Cerebellar nuclear complex (tissue), 1 donor: ENCODE results near the gene SMARCD3.

Source experiments
- DNase-seq, 2 experiments: peaks; one replicate each; lab custom pipeline; 2025; lab: John Stamatoyannopoulos, UW

The SMARCD3 gene

DNA sequence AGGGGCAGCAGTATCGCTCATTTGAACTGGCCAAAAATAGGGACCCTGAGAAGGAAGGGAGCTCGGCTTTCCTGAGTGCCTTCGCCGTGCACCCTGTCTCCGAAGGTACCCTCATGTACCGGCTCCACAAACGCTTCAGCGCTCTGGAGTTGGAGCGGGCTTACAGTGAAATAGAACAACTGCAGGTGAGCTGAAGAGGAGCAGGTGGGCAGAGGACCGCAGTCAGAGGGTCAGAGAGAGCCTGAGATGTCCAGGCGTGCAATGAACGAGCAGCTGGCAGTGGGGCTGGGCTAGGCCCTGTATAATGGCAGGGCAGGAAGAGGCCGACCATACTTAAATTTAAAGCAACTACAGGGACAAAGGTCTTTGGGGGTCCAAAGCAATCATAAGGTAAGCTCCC lies 12.1 kb downstream of the SMARCD3 start:
- no peak for DNase-seq

DNA sequence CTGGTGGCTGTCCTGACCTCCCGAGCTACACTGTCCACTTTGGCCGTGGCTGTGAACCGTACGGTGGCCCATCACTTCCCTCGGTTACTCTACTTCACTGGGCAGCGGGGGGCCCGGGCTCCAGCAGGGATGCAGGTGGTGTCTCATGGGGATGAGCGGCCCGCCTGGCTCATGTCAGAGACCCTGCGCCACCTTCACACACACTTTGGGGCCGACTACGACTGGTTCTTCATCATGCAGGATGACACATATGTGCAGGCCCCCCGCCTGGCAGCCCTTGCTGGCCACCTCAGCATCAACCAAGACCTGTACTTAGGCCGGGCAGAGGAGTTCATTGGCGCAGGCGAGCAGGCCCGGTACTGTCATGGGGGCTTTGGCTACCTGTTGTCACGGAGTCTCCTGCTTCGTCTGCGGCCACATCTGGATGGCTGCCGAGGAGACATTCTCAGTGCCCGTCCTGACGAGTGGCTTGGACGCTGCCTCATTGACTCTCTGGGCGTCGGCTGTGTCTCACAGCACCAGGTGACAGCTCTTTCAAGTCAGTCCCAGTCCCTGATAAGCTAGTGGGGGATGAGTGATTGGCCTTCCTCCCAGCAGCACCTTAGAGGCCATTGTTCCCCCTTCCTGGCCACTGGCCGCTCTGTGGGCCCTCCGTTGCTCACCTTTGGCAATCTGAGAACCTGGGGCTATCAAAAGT lies 13.3 kb downstream of the SMARCD3 start:
- DNase-seq = no peak

DNA sequence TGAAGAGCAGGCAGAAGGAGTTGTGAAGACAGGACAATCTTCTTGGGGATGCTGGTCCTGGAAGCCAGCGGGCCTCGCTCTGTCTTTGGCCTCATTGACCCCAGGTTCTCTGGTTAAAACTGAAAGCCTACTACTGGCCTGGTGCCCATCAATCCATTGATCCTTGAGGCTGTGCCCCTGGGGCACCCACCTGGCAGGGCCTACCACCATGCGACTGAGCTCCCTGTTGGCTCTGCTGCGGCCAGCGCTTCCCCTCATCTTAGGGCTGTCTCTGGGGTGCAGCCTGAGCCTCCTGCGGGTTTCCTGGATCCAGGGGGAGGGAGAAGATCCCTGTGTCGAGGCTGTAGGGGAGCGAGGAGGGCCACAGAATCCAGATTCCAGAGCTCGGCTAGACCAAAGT lies 14.7 kb downstream of the SMARCD3 start:
- DNase-seq = no peak

DNA sequence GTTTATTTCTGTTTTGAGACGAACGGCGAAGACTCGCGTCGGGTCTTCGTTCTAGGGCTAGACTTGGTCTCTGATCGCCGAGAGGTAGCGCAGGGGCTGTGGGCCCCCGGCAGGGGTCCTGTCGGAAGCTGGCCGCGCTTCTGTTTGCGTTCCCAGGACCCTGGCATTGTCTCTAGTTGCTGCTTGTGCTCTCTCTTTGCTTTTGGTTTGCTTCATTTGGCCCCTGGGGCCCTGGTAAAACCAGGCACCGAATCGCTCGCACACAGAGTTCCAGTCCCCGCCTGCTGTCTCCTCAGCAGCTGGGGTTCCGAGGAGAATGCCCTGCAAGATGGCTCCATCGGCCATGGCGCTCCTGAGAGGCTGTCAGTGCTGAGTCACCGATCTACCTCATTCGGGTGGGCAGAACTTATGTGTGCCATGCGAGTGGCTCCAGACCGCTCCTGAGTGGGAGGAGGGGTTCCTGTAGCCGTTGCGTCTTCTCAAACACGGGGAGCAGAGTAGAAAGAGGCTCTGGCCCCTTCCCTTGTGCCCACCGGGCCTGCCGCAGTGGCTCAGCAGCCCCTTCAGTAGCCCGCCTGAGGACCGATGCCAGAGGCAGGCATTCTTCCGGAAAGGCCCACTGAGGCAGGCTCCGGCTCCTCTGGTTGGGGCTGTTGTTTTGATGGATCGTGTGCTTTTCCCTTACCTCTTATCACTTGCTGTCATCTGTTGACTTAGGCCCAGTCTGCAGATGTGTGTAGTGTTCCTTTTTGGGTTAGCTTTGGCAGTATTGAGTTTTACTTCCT lies 15.4 kb downstream of the SMARCD3 start:
- no peak for DNase-seq

DNA sequence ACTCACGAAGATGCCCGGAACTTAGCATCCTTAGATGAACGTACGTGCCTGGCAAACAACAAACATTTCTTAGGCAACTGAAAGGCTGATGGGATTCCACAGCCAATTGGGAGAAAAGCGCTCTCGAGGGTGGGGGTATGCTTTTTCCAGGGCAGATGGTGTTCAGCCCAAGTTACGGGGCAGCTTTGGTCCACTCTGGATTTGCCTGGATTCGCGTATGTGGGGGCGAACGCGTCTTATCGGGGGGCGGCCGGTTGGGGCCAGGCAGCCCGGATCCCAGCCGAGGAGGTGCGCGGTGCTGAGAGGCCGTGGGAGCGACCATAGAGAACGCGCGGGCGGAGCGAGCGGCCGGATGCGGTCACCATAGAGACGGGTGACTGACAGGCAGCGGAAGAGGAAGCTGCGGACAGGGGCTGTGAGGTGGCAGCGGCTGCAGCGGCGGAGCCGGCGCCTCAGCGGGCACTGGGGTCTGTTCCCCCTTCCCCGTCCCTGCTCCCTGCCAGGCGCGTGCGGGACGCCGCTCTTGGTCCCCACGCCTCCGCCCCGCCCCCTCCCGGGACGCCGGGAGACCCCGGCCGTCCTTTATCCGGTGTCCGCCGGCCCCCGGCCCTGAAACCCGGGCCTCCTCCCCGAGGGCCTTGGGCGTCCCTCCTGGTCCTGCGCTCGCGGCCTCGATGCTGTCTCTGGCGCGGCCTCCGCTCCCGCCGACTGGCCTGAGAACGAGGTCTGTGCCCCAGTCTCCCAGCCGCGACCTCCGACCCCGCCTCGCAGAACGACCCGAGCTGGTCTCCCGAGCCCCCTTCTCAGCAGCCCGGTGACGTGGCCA lies 16.2 kb downstream of the SMARCD3 start, which contains the start of gene CHPF2:
TSS of gene CHPF2 (plus strand) at position 393 of the 826 bp plus-strand sequence. CDS start 1,529 bp downstream, outside the sequence.
- DNase-seq = peak; percentile 13 to 68

DNA sequence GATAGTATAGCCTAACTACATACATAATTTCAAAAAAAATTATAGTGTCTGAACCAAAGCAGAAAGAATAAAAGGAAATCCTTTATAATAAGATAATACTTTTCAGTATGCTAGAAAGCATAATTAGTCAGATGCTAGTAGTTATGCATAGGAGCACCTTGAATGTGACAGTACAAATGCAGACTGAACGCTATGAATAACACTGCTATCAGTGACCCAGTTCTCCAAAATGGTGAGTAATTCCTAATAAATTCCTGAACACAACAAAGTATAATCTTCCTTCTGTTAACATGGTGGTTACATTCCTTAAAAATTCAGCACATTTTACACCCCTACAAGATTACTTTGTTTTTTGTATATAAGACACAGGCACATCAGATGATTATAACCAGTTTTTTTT lies 17.4 kb downstream of the SMARCD3 start:
- no peak for DNase-seq

DNA sequence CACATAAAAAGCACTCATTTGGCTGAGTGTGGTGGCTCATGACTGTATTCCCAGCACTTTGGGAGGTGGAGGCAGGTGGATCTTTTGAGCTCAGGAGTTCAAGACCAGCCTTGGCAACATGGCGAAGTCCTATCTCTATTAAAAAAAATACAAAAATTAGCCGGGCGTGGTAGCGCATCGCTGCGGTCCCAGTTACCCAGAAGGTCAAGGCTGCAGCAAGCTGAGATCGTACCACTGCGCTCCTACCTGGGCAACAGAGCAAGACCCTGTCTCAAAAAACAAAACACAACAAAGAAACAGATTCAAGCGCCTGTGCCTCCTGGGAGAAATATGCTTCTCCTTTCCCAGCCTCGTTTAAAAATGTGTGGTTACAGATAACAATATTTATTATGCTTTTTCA lies 19.2 kb downstream of the SMARCD3 start:
- DNase-seq = no peak

DNA sequence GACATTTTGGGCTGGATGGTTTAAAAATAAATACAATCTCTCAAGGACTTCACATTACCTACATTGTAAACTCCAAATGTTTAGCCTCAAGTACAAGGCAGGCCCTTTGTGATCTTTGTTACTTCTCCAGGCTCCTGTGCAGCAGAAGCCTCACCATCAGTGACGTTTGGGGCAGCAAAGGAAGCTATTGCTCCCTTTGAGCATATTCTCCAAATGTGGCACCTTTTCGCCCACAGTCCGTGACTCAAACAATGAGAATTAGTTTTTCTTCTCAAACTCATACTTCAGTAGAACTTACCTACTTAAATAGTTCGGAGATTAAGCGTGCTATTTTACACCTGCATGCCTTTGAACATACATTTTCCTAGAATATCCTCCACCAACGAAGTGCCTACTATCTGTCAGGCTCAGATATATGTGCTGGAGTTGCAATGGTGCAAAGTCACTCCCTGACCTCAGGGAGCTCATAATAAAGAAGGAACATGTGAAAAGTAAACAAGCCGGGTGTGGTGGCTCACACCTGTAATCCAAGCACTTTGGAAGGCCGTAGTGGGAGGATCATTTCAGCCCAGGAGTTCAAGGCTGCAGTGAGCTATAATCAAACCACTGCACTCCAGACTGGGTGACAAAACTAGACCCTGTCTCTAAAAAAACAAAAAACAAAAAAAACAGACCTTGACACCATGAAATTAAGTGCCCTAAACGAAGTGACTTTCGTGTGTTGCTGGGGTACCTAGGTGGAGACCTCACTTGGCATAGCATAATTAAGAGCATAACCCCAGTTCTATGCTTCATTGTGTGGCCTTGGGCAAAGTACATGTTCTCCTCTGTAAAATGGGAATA lies 20.2 kb downstream of the SMARCD3 start:
- no peak for DNase-seq

DNA sequence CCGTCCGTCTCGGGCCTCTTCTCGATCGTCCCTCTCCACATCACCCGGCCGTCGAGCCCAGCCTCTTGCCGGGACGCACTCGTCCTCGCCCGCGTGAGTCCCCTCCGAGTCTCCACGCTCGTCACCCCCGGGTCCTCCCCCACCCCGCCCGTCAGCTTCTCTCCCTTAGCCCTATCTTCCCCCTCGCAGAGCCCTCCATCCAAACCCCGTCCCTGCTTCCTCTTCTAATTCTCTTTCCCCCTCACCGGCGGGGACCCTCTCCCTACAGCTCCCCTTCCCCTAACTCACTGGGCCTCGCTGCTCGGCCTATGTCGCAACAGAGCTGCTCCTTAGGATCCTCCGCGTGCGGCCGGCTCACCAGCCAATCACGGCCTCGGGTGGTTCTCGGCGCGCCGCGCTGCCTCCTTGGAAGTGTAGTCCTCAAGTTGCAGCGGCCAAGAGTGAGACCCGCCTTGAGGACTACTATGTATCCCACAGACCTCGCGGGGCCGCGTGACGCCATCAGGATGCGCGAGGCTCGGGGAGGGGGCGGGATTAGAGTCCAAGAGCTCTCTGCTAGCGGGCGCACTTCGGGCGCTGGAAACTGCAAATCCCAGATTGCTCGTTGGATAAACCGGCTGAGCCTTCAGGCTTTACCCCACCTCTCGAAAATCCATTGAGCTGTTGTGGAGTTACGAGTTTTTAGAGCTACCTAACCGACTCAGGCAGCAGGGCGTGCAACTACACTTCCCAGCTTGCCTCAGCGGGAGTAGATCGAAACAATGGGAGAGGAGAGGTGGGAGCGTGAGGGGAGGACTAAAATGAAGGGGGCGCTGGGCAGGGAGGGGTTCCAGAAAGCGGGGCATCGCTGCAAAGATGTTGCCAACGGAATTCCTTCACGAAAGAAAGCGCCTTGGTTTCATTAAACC lies 21.4 kb downstream of the SMARCD3 start, which contains the start of gene ABCF2:
TSS of gene ABCF2 (minus strand) at position 331 of the 908 bp plus-strand sequence. CDS start 747 bp downstream, outside the sequence.
- peak; percentile 83 to 87 for DNase-seq

DNA sequence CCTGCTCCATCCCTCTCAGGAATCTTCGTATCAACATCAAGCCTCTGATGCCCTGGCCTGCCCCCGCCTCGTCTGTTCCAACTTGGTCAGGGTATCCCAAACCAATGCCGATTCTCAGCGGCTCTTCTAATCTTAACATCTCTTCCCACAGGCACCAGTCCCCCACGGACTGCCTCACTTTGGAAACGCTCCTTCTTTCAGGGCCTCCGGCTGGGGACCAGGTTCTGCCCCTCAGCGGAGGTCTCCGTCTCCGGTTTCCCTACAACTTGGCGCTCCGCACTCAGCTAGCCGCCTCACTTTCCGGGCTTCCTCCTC lies 22.0 kb downstream of the SMARCD3 start:
- DNase-seq = no peak

DNA sequence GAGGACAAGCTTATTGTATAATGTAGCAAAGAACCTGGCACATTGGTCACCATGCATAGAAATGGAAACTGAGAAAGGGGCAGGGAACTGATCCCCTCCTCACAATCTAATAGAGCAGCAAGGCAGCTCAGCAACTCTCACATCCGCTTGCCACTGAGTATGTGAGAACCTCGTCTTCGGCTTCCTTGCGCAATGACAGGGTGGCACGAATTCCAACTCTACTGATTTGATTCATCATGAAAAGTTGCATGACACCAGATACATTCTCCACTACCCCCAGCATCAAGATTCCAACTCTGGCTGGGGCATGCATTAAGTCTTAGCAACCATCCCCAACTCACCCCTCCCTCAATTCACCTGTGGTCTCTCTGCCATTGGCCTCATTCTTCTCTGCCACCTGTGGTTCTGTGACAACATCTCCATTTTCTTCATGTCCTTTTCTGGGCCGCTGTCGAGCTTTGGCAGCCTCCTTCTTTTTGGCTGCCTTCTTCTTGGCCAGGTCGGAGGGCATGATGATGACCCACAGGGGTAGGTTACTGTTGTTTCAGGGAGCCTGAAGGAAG lies 22.5 kb downstream of the SMARCD3 start:
- no peak for DNase-seq

DNA sequence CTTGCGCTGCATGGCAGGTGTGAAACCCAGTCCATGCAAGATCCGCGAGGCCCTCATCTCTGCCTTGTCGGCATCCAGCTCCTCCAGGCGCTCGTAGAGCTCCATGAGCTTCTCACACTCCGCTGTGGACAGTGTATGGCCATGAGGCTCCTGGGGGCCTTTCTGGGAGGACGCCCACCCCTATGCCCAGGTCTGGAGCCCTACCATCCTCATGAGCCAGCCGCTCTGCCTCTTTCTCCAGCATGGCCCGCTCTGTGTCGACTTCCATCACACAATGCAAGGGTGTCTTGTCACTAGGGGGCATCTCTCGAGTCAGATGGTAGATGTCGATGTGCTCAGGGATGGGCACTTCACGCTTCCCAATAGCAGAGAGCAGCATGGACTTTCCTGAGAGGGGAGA lies 24.8 kb downstream of the SMARCD3 start:
- DNase-seq = no peak

DNA sequence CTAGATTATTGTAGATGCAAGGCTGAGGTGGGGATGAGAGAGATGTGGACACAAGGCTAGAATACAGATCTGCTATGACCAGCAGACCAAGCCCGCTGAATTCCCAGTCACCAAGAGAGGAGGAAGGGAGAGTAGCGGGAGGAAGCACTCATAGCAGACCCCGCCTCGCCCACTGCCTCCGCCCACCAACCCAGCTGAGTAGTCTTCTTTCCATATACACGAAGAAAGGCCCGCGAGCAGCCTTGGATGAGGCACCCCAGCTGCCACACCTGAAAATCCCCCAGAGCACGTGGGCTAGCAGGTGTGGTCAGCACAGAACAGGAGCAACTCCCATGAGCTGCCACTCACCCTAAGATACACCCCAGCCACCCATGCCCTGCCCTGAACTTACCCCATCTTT lies 30.3 kb downstream of the SMARCD3 start:
- no peak for DNase-seq

DNA sequence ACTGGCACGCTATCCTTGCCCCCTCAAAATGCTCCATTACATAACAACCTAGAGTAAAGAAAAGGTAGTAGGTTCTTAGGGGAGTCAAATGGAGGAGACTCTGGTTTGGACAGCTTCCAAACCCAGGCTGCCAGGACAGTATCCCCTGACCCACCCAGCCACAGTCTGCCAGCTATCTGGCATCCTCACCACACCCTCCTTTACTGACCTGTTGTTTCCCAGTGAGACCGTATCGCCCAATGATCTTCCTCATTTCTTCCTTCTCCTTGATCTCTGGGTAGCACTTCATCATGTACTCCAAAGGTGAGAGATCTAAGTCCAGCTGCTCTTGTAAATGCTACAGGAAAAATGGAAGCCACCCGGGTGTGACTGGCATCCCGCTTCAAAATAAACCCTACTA lies 33.1 kb downstream of the SMARCD3 start:
- DNase-seq = no peak

DNA sequence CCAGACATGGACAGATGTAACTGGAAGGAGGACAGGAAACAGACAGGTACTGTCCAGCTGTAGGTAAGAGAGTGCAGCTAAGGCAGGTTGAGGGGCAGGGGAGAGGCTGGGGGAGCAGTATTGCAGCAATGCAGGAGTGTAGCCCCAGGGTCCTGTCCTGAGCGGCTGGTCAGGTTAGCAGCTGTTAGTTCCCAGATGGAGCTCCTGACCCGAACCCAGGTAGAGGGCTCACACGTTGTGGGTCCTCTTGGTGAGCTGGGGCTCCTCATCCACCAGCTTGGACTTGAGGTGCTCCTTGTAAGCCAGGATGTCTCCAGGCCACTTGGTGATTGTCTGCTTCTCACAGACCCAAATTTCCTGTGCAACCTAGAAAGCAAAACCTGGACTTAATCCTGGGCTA lies 34.7 kb downstream of the SMARCD3 start:
- DNase-seq = no peak

DNA sequence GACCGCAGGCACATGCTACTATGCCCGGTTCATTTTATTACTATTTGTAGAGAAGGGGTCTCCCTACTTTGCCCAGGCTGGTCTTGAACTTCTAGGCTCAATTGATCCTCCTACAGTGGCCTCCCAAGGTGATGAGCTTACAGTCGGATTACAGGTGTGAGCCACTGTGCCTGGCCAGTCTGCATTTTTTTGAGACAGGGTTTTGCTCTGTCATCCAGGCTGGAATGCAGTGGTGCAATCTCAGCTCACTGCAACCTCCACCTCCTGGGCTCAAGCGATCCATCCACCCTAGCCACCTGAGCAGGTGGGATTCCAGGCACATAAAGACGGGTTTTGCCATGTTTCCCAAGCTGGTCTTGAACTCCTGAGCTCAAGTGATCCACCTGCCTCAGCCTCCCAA lies 35.9 kb downstream of the SMARCD3 start:
- no peak for DNase-seq

DNA sequence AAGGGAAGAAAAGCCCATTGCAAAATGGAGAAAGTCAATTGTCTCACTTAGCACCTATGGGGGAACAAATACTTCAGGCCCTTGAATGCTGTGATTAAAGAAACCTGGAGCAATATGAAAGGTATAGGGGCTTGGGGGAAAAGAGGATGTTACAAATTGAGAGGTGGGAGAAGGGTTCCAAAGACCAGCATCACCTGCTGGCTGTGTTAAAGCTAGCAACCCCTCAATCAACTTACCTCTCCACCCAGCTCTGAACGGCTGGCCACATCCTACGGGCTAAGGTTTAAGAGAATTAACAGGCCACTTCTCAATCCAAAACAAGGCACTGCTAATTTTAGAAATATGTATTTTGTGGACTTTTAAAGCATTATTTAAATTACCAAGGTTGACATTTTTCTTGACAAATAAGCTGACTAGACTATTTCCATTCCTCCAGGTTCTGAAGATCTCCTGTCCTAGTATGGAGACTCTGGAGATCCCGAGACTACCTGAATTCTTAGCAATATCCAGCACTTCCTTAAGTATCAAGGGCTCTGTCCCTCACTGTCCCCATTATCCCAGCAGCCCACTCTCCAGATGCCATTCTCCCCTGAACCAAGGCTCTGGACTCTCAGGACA lies 37.2 kb downstream of the SMARCD3 start:
- no peak for DNase-seq

DNA sequence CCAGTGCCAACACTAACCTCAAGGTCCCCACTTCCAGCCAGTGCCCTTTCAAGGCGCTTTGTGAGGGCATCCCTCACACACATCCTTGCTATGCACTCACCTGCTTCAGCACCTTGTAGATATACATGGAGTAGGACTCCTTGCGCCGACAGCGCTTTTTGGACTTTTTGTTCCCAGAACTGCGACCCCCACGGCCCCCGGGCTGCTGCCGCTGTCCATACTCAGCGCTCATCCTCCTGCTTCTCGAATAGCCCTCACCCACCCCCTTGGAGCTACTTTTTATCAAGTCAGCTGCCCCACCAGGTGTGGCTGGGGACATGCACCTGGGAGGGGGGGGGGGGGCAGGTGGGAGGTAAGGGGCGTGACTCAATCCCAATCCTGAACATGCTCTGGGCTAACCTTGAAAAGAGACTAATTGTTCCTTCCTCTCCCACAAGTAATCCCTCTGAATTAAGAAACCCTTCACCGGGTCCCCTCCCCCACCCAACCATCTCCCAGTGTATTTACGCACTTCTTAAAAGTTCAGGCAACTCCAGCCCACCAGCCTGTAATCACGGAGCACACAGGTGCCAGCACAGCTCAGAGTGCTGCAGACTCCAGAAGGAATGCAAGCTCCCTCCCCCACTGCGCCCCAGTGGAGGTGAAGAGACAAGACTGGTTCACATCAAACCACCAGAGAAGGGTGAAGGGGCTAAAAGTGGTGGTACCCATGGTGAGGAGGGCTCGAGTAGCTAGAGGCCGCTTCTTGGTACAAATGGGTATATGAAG lies 38.2 kb downstream of the SMARCD3 start, which contains the start of gene H2BK1:
TSS of gene H2BK1 (minus strand) at position 402 of the 768 bp plus-strand sequence. CDS start at position 232, 170 bp downstream.
- DNase-seq = no peak

DNA sequence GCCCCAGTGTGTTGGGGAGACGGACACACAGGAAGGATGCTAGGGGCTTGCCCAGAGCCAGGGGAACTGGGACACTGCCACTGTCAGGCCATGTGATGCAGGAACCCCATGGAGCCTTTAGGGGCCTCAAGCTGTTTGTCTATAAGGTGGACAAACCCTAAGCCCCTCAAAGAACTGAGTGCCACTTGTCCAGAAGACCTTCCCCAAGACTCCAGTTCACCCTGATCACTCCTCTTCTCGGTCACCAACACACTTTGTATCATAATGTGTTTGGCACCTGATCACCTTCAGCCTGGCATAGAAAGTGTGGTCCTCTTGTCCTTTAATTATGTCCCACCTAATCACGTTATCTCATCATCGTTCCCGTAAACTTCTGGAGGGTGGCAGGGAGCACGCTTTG lies 38.9 kb downstream of the SMARCD3 start:
- no peak for DNase-seq
